ENCODE results near the gene ZNF616.

The ZNF616 gene

DNA sequence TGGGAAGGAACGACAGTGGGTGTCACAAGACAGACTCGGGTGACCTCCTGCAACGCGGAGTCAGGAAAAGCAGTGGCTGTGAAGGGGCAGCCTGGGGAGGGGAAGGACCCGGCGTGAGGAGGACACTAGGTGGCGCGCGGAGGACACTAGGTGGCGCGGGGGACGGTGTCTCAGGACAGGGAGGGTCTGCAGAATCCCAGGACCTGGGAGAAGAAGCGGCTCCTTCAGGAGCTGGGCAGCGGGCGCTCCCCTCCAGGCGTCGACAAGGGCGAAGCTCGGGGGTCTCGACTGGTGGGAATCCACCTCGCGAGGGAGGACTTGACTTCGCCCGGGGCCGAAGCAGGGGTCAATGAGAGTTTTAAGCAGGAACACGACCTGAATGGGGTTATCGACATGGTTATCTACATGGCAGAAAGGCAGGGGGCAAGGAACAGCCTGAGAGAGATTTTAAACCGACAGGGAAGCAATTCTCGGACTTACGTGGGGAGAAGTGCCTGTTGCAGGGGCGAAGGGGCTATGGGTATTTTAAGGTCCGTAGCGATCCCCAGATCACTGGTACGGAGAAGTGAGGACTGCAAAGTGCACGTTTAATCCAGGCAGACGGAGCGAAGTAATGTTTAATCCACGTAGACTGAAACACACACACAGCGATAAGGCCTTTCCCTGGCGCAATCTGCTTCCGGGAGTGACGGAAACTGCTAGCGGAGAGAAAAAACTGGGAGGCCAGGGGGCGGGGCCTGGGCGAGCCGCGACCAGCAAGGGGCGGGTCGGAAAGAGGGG is at the start of gene ZNF616:
Gene ZNF616, minus strand, starts transcription at position 687 of the 780 bp plus-strand sequence. CDS start 9,426 bp downstream, outside the sequence.
- peak; percentile 84 for DNase-seq

DNA sequence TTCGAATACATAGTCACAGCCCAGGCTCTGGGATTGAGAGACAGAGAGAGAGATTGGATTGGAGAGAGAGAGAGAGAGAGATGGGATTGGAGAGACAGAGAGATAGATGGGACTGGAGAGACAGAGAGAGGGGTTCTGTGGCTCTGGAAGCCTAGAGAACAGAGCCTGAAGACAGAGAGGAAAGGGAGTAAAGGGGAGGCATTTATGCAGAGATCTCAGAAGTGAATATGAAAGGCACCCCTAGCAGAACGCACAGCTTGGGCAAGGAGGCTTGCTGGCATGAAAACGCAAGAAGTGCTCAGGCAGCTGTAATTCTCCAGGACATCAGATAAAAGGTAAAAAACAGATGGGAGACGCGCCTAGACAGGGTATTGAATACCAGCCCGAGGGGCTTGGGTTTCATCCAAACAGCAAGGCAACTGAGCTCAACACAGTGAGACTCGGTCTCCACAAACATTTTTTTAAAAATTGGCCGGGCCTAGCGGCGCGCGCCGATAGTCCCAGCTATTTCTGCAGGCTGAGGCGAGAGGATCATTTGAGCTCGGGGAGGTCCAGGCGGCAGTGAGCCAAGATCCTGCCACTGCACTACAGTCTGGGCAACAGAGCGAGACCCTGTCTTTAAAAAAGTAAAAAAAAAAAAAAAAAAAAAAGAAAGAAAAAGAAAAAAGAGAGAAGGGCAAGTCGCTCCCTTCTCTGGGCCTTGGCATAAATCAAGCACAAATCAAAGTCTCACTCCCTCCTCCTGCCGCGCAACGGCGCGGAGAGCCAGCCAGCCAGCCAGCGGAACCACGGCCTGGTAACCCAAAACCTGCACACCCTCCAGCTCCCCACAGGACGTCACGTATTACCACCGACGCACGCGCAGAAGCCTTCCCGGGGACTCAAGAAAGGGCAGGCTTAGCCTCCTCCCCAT is 49.3 kb upstream of the ZNF616 start:
- DNase-seq, result no peak

DNA sequence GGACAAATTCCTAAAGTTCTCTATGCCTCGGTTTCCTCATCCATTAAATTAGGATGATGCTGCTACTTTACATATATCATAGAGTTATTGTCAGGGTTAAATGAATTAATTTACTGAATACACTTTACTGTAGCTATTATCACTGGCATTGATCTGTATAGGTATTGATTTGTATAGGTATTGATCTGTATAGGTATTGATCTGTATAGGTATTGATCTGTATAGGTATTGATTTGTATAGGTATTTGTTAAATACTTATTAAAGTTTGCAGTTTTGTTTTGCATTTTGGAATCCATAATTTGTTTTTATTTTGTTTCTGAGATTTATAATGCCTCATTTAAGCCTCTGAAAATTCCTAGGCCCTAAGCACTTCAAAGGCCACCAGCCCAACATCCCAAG is 47.7 kb upstream of the ZNF616 start:
- no peak for DNase-seq

- no peak for DNase-seq
These were observed 36.8 kb upstream of the ZNF616 start for GRCh38 chr19:52176574-52176973.

DNA sequence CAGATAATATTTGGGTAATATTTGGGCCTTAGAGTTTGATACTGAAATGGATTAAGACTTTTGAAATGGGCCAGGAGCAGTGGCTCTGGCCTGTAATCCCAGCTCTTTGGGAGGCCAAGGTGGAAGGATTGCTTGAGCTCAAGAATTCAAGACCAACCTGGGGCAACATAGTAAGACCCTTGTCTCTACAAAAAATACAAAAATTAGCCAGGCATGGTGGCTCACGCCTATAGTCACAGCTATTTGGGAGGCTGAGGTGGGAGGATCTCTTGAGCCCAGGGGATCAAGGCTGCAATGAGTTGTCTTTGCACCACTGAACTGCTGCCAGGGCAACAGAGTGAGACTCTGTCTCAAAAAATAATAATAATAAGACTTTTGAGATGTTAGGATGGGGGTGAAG is 32.6 kb upstream of the ZNF616 start:
- no peak for DNase-seq

DNA sequence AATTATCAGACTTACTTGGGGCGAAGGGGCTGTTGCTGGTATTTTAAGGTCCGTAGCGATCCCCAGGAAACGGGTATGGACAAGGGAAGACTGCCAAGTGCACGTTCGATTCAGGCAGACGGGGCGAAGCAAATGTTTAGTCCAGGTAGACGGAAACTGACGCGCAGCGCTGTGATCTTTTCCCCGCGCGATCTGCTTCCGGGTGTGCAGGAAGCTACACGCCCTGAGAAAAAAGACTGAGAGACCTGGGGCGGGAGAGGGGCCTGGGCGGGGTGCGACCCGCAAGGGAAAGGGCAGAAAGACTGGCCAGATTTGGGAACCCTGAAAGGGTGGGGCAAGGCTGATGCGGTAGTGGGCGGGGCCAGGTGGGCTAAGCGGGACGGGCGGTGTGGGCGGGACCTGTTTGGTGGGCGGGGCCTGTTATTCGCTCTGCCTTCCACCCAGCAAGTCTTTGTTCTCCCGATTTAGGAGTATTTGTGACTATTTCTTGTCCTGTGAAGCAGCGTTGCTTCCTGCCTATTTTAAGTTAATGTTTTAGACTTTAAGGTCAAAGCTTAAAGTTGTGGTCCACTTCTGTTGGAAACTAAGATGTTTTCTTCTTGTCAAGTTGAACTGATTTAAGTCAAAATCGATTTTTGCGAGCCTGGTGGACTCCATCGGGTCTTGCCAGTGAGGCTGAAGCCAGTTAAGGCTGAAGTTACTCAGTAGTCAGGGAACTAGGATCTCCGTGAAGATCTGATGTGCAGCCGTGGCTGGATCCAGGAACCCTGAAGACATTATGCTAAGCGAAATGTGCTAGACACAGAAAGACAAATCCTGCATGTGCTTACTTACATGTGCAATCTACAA is 31.8 kb upstream of the ZNF616 start, which contains the start of gene ZNF836:
Gene ZNF836, minus strand, starts transcription at position 301 of the 849 bp plus-strand sequence. CDS start 3,549 bp downstream, outside the sequence.
- peak; percentile 93 for DNase-seq

- DNase-seq, result no peak
These were observed 31.2 kb upstream of the ZNF616 start for GRCh38 chr19:52170863-52171320.

DNA sequence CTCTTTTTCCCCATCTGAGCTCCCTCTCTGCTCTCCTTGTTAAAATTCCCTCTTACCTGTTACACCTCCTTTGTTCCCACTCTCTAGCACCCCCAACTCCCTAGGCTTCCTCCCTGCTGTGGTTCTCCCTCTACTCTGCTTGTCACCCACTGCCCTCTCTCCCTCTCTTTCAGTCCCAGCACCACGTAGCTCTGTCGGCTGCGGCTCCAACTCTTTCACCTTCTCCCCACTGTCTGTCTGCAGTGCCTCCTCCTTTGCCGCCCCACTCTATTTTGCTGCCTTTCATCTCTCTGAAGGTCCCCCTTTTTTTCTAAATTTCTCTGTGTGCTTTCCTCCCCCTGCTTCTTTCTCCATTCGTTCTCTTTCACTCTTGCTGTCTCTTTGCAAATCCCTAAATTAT is 30.6 kb upstream of the ZNF616 start:
- DNase-seq, result no peak

DNA sequence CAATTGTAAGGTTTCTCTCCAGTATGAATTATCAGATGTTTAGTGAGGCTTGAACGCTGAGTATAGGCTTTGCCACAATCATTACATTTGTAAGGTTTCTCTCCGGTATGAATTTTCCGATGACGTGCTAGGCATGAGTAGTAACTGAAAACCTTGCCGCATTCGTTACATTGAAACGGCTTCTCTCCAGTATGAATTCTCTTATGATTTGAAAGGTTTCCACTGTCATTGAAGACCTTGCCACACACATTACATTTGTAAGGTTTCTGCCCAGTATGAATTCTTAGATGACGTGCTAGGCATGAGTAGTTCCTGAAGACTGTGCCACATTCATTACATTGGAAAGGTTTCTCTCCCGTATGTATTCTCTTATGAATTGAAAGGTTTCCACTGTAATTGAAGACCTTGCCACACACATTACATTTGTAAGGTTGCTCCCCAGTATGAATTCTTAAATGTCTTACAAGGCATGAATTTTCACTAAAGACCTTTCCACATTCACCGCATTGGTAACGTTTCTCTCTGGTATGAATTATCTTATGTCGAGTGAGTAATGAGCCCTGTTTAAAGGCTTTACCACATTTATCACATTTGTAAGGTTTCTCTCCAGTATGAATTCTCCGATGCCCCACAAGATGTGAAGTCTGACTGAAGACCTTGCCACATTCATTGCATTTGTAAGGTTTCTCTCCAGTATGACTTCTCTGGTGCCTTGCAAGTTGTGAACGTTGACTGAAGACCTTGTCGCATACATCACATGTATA is 16.0 kb upstream of the ZNF616 start:
- no peak for DNase-seq

GRCh38 chr19:52148256-52148655 is 8.5 kb upstream of the ZNF616 start:
- DNase-seq, result no peak

DNA sequence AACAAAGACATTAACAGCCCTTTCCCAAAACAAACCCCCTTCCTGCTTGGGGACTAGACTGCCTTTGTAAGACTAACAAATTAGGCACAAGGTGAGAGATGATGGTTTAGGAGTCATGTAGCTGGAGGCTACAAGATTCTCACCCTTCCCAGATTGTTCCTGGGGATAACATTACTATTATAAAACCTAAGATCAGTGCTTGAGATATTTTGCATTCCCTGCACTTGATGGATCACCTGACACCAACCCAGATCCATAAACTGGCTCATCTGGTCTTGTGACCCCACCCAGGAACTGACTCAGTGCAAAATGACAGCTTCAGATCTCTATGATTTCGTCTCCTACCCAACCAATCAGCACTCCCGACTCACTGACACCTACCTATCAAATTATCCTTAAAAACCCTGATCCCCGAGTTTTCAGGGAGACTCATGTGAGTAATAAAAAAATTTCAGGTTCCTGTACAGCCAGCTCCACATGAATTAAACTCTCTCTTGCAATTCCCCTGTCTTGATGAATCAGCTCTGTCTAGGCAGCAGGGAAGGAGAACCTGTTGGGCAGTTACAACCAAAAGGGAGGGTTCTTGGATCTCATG is 2.4 kb upstream of the ZNF616 start:
- DNase-seq, result no peak

DNA sequence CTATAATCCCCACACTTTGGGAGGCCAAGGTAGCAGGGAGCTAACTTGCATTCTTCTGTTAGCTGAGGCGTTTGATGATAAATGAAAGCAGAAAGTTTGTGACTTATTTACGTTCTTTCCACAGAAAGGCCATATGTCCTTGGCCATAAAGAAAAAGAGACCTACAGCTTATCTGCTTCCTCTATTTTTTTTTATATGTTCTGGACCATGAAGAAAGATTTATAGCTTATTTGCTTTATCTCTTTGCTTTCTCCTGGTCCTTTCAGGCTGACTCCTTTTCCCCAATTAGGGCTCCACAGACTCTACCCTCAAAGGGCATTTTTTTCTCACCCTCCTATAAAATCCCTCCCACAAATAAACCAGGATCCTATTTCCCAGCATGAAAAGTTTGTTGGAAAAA is 1.5 kb upstream of the ZNF616 start:
- DNase-seq, result no peak

- DNase-seq, result peak; percentile 98
These were observed 433 bp upstream of the ZNF616 start for GRCh38 chr19:52140032-52140710.

- DNase-seq, result no peak
These were observed 821 bp downstream of the ZNF616 start for GRCh38 chr19:52138983-52139251.

DNA sequence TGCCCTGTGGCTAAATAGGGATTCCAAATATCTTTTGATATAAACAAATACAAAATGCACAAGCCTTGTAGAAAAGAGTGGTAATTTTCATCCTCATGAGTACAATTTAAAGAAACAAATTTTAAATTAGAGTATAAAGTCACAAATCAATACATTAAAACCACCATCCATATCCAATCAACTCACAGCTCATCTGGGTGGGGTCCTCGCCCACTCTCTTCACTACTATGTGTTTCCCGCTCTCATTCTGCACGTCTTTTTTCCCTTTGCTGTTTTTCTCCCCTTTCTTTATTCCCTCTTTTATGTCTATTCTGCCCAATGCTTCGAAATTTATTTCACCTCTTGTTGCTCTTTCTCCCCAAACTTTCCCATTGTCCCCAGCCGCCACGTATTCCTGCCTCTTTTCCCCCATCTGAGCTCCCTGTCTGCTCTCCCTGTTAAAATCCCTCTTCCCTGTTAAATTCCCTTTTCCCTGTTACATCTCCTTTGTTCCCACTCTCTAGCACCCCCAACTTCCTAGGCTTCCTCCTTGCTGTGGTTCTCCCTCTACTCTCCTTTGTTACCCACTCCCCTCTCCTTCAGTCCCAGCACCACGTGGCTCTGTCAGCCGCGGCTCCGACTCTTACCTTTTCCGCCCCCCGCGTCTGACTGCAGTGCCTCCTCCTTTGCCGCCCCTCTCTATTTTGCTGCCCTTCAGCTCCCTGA is 1.3 kb downstream of the ZNF616 start:
- DNase-seq, result peak; percentile 45

GRCh38 chr19:52120286-52120685 is 19.5 kb downstream of the ZNF616 start:
- DNase-seq, result no peak

GRCh38 chr19:52115526-52116053 is 24.1 kb downstream of the ZNF616 start:
- no peak for DNase-seq

DNA sequence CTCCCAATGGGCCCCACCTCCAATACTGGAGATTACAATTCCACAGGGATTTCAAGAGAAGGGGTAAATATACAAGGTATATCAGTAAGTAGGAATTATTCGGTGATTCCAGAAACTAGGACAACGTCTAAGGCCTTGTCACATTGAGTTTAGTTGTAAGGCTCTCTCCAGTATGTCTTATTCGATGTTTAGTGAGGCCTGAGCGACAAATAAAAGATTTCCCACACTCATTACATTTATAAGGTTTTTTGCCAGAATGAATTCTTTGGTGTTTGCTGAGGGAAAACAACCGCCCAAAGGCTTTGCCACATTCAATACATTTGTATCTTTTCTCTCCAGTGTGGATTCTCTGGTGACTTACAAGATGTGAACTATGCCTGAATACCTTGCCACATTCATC is 25.0 kb downstream of the ZNF616 start:
- DNase-seq, result no peak

DNA sequence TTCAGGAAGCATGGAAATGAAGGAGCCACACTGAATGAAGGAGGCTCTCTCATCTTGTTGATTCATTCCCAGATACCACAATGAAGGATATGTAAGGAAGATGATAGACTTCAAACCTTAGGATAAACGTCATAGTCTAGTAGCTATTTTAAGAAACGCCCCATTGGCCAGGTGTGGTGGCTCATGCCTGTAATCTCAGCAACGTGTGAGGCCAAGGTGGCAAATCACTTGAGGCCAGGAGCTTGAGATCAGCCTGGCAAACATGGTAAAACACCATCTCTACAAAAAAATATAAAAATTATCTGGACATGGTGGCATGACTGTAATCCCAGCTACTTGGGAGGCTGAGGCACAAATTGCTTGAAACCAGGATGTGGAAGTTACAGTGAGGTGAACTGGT is 27.1 kb downstream of the ZNF616 start:
- no peak for DNase-seq

DNA sequence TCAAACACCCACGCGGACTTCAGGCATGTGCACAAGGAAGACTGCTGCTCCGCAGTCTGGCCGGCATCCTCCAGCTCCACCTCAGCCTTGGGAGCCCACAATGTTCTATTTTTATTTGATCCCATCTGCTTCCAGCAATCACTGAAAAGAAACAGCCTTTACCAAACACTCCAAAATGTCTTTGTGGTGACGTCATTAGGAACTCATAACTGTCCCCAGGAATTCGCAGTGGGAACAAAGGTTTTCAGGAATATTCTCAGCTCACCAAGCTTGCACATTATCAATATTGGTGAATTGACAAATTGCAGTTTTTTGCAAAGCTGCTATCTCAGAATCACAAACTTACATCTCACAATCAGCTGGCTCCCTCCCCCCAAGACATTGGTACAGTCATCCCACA is 29.0 kb downstream of the ZNF616 start:
- DNase-seq, result no peak

Measured in NCI-H1436 (cell line).